Hepatocyte (in vitro differentiated cells): ENCODE measurements around the gene KRTAP10-1. TPM values are rescaled to one million over a fixed set of nuclear protein-coding genes. Genes with fewer than 3 reads are reported as not detected.
"Not testable (repeated sequence)": the region's sequence is repeated elsewhere in the genome, so short reads cannot be mapped to it uniquely, and the experiment has no call there.

ENCODE experiments used
- DNase-seq: peaks from one replicate; pipeline ENCODE4 v3.0.0-alpha.2; 2016; ENCODE audit warnings: low spot score
- H2AFZ ChIP-seq: fragments of 200-600 bp; sonication (generic); 2 replicates; pipeline ENCODE4 v1.6.0; 2016; ENCODE audit warnings: antibody characterized with exemption, mild to moderate bottlenecking
- H3K27ac ChIP-seq: fragments of 200-600 bp; sonication (generic); 2 replicates; pipeline ENCODE4 v1.5.1; 2016; ENCODE audit warnings: mild to moderate bottlenecking
- H3K27me3 ChIP-seq: fragments of 200-600 bp; sonication (generic); 2 replicates; pipeline ENCODE4 v1.6.1; 2016
- H3K36me3 ChIP-seq: fragments of 200-600 bp; sonication (generic); replicated peaks from 2 replicates; pipeline ENCODE4 v1.5.1; 2016; ENCODE audit warnings: low read depth; ENCODE audit not compliant: insufficient read depth
- H3K4me1 ChIP-seq: fragments of 200-600 bp; sonication (generic); 2 replicates; pipeline ENCODE4 v1.5.1; 2016; ENCODE audit warnings: mild to moderate bottlenecking, moderate library complexity; ENCODE audit not compliant: insufficient read depth
- H3K4me2 ChIP-seq: fragments of 200-600 bp; sonication (generic); 2 replicates; pipeline ENCODE4 v1.6.0; 2016
- H3K4me3 ChIP-seq: fragments of 200-600 bp; sonication (generic); 2 replicates; pipeline ENCODE4 v1.5.1; 2016; ENCODE audit warnings: mild to moderate bottlenecking
- H3K79me2 ChIP-seq: fragments of 200-600 bp; sonication (generic); 2 replicates; pipeline ENCODE4 v1.6.0; 2017; ENCODE audit warnings: mild to moderate bottlenecking
- H3K9me2 ChIP-seq: fragments of 200-600 bp; sonication (generic); replicated peaks from 2 replicates; pipeline ENCODE4 v1.6.0; 2017; ENCODE audit warnings: mild to moderate bottlenecking; ENCODE audit not compliant: insufficient read depth
- H3K9me3 ChIP-seq: fragments of 200-600 bp; sonication (generic); 2 replicates; pipeline ENCODE4 v1.5.1; 2016; ENCODE audit warnings: low read depth, mild to moderate bottlenecking
- H4K20me1 ChIP-seq: fragments of 200-600 bp; sonication (generic); 2 replicates; pipeline ENCODE4 v1.6.0; 2016; ENCODE audit warnings: mild to moderate bottlenecking; ENCODE audit not compliant: insufficient read depth, poor library complexity, severe bottlenecking
- EZH2 ChIP-seq: fragments of 200-600 bp; sonication (generic); IDR thresholded peaks from 2 replicates; pipeline ENCODE4 v1.6.1; 2016; ENCODE audit warnings: antibody characterized with exemption, mild to moderate bottlenecking, borderline replicate concordance
- EZH2phosphoT487 ChIP-seq: fragments of 200-600 bp; sonication (generic); IDR thresholded peaks from one replicate; pipeline ENCODE4 v1.6.1; 2018; ENCODE audit warnings: antibody characterized with exemption, mild to moderate bottlenecking, low read depth, moderate library complexity; ENCODE audit not compliant: unreplicated experiment, severe bottlenecking
- WGBS: methylation state at CpG from one replicate; pipeline ENCODE4 v1.1.6; 2016; ENCODE audit warnings: low lambda C conversion rate; ENCODE audit errors: missing lambda C conversion rate; 5-methylcytosine and 5-hydroxymethylcytosine counted together
- polyA plus RNA-seq: library from polyadenylated mRNA; unstranded; fragments of >200 nt; fragmentation: Nextera tagmentation; extraction: Ambion mirVana; gene quantifications from 2 replicates; pipeline ENCODE4 v1.2.1, GENCODE V29; 2016
- total RNA-seq: library from RNA; depleted of rRNA; stranded (reverse); fragments of >200 nt; gene quantifications from 2 replicates; pipeline ENCODE4 v1.2.3, GENCODE V29; 2014
- TF ChIP-seq, protein P1 (sequence below): fragments of 200-600 bp; sonication (generic); IDR thresholded peaks from 2 replicates; pipeline ENCODE4 v1.5.1; 2016; ENCODE audit warnings: antibody characterized with exemption, mild to moderate bottlenecking; ENCODE audit not compliant: poor library complexity

Gene KRTAP10-1
- total and polyA plus RNA-seq, 2 experiments from 2014 or later = not detected

DNA sequence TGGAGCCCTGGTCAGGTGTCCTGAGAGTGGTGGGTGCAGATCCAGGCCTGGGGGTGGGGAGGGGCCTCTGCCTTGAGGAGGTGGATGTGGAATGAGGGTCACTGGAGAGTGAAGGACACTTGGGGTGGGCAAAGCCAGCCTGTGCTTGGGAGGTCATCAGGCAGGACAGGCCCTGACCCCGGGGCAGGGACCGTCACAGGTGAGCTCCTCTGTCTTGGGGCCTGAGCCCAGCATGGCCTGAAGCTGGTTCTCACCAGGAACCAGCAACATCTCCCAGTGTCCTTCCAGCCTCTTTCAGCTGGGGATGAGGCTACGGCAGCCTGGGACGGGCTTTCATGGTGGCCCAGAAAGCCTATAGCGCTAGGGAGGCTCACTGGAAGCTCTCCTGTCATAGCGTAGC is 12.1 kb upstream of the KRTAP10-1 start:
- Histone ChIP-seq H3K4me1 (no peaks in the 10 kb centered on the region), H3K79me2 (no peaks in the 10 kb centered on the region), H3K9me3 (no peaks in the 10 kb centered on the region), H2AFZ (no peak overlapping the region), H3K4me2 (no peak overlapping the region), H3K27ac (no peak overlapping the region), H4K20me1 (no peaks in the 10 kb centered on the region), H3K9me2 (no peaks in the 10 kb centered on the region), H3K36me3 (no peaks in the 10 kb centered on the region), H3K4me3 (no peak overlapping the region), H3K27me3 (no peaks in the 10 kb centered on the region)
- TF ChIP-seq EZH2 = no peak
- TF ChIP-seq, protein P1, sequence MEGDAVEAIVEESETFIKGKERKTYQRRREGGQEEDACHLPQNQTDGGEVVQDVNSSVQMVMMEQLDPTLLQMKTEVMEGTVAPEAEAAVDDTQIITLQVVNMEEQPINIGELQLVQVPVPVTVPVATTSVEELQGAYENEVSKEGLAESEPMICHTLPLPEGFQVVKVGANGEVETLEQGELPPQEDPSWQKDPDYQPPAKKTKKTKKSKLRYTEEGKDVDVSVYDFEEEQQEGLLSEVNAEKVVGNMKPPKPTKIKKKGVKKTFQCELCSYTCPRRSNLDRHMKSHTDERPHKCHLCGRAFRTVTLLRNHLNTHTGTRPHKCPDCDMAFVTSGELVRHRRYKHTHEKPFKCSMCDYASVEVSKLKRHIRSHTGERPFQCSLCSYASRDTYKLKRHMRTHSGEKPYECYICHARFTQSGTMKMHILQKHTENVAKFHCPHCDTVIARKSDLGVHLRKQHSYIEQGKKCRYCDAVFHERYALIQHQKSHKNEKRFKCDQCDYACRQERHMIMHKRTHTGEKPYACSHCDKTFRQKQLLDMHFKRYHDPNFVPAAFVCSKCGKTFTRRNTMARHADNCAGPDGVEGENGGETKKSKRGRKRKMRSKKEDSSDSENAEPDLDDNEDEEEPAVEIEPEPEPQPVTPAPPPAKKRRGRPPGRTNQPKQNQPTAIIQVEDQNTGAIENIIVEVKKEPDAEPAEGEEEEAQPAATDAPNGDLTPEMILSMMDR = no peak
- no peak for TF ChIP-seq EZH2phosphoT487
- 82% methylated on average over 6 of the region's 6 CpGs for WGBS
- no peak for DNase-seq

DNA sequence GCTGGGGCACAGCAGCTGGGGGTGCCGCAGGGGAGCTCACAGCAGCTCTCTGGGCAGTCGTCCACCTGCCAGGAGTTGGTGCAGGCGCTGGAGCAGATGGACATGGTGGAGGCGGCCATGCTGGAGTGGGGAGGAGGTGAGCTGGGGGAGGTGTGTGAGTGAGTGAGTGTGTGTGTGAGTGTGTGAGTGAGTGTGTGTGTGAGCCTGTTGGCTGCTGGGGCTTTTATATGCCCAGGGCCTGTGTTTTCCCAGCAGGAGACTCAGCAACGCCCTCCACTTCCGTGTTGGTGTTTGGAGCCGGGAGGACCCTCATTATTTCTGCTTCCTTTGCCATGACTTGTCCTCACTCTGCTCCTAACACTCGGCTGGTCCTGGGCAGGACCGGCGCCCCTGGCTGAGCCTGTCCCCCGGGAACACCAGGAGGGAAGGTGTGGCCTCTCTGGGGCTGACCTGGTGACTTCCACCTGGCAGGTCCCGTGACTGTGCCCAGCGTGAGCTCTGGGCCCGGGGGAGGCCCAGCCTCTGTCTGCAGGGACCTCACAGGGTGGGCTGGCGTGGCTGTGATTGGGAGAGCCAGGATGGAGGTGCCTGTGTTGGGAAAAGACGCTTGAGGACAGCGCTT is 11.5 kb upstream of the KRTAP10-1 start, which contains the start of gene KRTAP10-2:
Gene KRTAP10-2, minus strand, starts transcription at position 166 of the 622 bp plus-strand sequence. Its CDS starts 47 bp downstream, at position 119.
- no peaks in the 10 kb centered on the region for H3K27me3 ChIP-seq
- no peak within 1 kb of the TSS for H3K4me3 ChIP-seq
- no peaks in the 10 kb centered on the region for H3K9me3 ChIP-seq
- no peaks in the 10 kb centered on the region for H4K20me1 ChIP-seq
- no peak within 1 kb of the TSS for H3K4me2 ChIP-seq
- DNase-seq = no peak
- H3K9me2 ChIP-seq = no peaks in the 10 kb centered on the region
- H2AFZ ChIP-seq = no peak within 1 kb of the TSS
- H3K27ac ChIP-seq = no peak within 1 kb of the TSS
- H3K36me3 ChIP-seq = no peaks in the 10 kb centered on the region
- no peak for TF ChIP-seq EZH2
- TF ChIP-seq, protein P1 = no peak
- H3K79me2 ChIP-seq = no peaks in the 10 kb centered on the region
- H3K4me1 ChIP-seq = no peaks in the 10 kb centered on the region
- 81% methylated on average over 16 of the region's 17 CpGs for WGBS

DNA sequence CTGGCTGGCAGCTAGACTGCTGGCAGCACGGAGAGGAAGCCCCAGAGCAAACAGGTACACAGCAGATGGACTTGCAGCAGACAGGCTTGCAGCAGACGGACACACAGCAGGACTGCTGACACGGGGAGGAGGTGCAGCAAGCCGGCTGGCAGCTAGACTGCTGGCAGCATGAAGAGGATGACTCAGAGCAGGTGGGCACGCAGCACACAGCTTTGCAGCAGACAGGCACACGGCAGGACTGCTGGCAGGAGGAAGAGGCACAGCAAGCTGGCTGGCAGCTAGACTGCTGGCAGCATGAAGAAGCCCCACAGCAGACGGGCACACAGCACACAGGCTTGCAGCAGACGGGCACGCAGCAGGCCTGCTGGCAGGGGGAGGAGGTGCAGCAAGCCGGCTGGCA is 10.8 kb upstream of the KRTAP10-1 start:
- TF ChIP-seq, protein P1 = no peak
- TF ChIP-seq EZH2 = no peak
- TF ChIP-seq EZH2phosphoT487 = no peak
- no peaks in the 10 kb centered on the region for H3K4me1 ChIP-seq
- H4K20me1 ChIP-seq = no peaks in the 10 kb centered on the region
- no peak overlapping the region for H3K27ac ChIP-seq
- 82% methylated on average over 10 of the region's 10 CpGs for WGBS
- no peak overlapping the region for H3K4me3 ChIP-seq
- H3K36me3 ChIP-seq = no peaks in the 10 kb centered on the region
- H3K27me3 ChIP-seq = no peaks in the 10 kb centered on the region
- H3K79me2 ChIP-seq = no peaks in the 10 kb centered on the region
- H3K9me2 ChIP-seq = no peaks in the 10 kb centered on the region
- no peak for DNase-seq
- no peak overlapping the region for H3K4me2 ChIP-seq
- peaks cover under 1% of the 10 kb centered on the region for H3K9me3 ChIP-seq
- no peak overlapping the region for H2AFZ ChIP-seq

DNA sequence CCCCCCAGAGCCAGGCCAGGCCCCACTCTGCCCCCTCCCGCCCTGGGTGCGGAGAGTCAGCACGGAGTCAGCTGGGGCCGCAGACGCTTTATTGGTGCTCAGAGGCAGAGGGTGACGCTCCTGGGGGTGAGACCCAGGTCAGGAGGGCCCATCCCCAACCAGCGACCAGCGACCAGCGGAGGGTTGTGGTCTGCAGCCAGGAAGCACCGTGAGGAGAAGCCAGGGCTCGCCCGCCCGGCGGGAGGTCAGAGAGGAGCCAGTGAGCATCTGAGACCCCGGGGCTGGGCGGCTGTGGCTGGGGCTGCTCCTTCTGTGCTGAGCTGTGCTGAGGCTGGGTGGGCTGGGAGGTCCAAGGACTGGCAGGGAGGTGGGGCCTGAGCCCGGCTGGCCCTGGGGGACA is 10.3 kb upstream of the KRTAP10-1 start:
- H4K20me1 ChIP-seq, DNase-seq, H3K9me3 ChIP-seq, H3K79me2 ChIP-seq, H3K9me2 ChIP-seq, H3K27ac ChIP-seq, H3K4me2 ChIP-seq, H3K36me3 ChIP-seq, H3K27me3 ChIP-seq, H3K4me3 ChIP-seq, H2AFZ ChIP-seq, H3K4me1 ChIP-seq: not testable (repeated sequence)
- 90% methylated on average over 17 of the region's 17 CpGs for WGBS
